ENCODE results near the gene UBAC1.

The UBAC1 gene

DNA sequence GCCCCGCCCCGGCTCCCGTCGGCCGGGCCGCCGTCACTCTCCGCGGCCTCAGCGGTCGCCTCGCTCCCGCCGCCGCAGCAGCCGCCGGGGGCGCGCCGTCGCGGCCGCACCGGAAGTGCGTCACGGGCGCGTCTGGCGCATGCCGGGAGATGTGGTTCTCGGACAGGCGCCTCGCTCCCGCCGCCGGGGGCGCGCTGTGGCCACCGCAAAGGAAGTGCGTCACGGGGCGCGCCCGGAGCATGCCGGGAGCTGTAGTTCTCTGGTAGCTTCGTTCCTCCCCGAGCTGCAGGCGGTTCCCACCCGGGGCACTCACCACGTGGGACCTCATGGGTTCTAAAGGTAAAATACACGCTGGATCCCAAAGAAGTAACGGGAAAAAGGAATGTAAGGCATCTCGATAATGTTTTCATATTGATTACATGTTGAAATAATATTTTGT lies at the start of gene UBAC1:
TSS of gene UBAC1 (minus strand) at position 97 of the 439 bp plus-strand sequence. CDS start 211 bp downstream, outside the sequence.
- DNase-seq = peak; percentile 96

GRCh38 chr9:136010615-136011361 lies 49.6 kb upstream of the UBAC1 start:
- no peak for DNase-seq

DNA sequence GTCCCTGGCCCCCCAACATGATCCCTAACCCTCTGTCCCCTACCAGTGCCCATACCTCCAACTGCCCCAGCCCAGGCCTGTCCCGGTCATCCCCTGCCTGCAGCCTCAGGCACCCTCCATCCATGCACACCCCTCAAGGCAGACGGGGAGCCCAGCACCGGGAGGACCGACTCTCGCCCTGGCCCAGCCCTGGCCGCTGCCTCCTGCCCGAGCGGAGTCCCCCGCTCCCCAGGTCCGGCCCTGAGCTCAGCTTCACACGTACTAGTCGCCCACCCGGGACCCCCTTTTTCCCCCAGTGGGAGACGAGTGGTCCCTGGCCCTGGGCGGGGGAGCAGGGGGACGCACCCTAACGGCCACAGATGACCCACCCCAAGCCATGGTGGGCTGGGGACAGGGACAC lies 49.0 kb upstream of the UBAC1 start:
- DNase-seq = no peak

DNA sequence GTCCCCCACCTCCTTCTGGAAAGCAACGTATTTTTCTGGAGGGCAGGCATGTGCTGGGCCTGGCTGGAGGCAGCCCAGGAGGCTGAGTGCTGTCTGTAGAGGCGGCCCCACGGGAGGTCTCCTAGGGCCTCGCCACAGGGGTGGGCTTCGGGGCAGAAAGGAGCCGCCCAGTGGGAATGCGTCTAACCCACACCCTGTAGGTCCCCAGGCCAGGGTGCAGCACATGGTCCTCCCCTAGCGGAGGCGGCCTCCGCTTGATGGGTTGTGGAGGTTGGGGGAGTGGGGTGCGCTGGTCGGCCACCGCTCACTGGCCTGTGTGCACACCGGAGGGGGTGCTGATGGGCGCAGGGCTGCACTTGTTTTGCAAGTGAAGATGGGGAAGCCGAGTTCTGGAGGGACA lies 48.3 kb upstream of the UBAC1 start:
- DNase-seq = no peak

DNA sequence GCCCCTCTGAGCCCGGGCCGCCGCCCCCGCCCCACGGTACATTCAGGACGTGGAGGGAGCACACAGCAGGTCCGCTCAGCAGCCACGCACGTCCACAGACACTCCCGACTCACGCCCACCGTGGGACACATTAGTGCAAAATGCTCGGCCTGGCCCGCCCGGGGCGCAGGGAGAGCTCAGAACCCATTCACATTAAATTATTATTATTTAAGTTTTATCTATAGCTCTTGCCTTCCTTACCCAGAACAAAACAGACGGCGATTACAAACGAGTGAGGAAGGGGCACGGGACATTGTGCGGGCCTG lies 47.5 kb upstream of the UBAC1 start:
- DNase-seq = no peak

- DNase-seq = no peak
These were observed 46.9 kb upstream of the UBAC1 start for GRCh38 chr9:136007934-136008692.

DNA sequence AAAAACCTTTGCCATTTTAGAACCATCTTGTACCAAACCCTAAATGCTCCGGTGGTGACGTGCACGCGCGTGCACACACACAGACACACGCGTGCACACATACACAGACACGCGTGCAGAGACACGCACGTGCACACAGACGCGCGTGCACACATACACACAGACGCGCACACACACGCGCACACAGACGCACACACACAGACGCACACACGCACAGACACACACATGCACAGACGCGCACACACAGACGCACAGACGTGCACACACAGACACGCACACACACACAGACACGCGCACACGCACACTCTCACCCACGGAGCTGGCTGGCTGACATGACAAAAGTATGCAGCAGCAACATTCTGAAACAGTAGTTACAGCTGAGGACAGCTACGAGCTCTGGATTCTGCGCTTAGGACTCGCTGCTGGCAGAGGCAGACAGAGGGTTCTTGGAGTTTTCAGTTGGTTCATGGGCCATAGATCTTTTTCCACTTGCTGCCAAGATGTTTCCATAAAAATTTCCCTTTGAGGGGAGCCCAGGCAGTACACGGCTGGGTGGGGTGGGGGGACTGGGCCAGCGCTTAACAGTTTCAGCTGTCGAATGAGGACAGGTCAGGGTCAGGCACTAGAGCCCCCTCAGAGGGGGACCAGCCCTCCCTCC lies 46.2 kb upstream of the UBAC1 start:
- DNase-seq = no peak

DNA sequence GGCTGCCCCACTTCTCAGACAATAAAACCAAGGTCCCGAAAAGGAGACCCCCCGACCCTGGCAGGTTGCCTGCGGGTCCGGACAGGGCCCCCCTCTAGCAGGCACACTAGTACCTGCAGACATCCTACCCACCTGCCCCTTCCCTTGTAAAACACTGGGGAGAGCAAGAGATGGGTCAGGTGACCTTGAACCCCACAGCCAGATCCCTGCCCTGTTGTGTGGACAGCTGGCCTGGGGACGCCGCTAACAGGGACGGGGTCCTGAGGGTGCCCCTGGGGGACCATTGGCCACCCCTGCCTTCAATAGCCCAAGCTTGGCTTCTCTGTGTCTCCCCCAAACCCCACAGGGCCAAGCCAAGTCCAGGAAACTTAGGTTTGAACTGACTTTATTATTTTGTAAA lies 45.0 kb upstream of the UBAC1 start:
- no peak for DNase-seq

- DNase-seq = no peak
These were observed 43.5 kb upstream of the UBAC1 start for GRCh38 chr9:136004712-136005111.

- no peak for DNase-seq
These were observed 43.0 kb upstream of the UBAC1 start for GRCh38 chr9:136004219-136004618.

DNA sequence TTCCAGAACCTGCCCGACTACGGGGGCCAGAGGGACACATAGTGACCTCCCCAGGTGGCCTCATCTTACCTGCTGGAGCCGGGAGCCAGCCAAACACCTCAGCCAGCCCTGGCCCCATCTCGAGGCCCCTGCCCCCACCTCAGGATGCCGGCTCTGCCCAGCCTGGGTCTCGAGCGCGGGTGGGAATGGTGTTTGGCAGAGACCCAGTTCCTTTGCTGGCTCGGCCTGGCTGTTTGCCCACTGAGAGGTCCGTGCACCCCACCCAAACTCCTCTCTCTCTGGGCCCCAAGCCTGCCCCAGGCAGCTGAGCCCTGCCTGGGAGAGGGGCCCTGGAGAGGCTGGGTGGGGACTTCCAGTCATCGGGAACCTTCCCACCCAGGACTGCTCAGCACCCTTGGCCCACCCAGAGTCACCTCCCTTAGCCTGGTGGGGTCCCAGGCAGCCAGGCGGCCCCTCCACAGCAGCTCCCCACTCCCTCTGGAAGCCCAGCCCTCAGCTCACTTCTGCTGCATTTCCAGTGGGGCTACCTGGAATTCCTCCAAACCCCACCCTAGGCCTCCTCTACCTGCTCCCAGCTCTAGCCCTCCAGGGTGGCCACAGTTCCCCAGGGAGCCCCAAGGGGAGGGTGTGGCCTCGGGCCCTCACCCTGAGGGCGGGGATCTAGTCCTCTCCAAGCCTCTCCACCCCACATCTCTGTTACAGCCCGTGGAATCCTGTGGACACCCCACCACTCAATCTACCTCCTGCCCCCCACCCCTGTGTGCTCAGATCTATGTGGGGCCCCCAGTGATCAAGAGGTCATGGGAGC lies 42.4 kb upstream of the UBAC1 start:
- DNase-seq = no peak

- DNase-seq = no peak
These were observed 41.7 kb upstream of the UBAC1 start for GRCh38 chr9:136002881-136003280.

DNA sequence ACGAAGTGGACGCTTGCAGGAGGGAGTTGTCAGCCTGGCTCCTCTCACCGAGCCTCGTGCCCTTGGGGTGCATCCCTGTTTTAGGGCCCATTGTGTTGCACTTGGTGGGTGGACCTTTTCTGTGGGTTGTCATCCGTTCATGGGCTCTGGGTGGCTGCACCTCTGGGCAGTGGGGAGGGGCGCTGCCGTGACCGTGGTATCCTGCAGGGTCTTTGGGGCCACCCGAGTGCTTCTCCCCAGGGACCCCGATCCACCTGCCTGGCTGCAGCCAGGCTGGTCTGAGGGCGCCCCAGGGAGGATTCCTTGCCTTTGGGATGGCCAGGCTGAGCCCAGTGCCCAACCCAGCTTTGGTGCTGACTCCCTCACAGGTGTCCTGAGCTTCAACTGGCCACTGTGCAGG lies 41.0 kb upstream of the UBAC1 start:
- DNase-seq = no peak

- DNase-seq = no peak
These were observed 40.1 kb upstream of the UBAC1 start for GRCh38 chr9:136001231-136001630.

DNA sequence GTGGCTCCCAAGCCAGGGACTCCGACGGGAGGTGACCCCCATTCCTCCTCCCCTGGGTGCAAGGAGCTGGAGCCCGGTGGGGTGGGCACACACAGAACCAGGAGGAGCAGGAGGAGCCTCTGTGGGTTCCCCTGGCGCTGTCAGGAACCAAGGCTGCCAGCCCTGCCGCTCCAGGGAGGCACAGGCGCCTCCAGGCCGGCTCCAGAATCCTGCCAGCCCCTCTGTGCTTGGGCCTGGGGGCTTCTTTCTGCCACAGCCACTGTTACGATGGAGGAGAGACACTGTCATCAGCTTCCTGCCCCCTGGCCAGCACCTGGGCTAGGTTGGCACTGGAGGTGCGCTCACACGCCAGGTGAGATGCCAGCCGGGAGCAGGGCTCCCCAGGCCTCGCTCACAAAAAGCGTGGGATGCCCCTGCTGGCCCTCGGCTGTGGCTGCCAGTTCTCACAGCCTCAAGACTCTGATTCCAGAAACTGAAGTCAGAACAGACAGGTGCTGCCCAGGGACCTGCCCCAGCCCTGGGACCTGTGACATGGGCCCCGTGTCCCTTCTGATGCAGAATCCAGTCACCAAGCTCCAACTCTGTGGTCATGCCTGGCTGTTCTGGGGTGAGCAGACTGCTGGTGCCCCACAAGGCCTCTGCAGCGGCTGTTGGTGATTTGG lies 37.4 kb upstream of the UBAC1 start:
- no peak for DNase-seq

GRCh38 chr9:135998016-135998380 lies 36.8 kb upstream of the UBAC1 start:
- no peak for DNase-seq

DNA sequence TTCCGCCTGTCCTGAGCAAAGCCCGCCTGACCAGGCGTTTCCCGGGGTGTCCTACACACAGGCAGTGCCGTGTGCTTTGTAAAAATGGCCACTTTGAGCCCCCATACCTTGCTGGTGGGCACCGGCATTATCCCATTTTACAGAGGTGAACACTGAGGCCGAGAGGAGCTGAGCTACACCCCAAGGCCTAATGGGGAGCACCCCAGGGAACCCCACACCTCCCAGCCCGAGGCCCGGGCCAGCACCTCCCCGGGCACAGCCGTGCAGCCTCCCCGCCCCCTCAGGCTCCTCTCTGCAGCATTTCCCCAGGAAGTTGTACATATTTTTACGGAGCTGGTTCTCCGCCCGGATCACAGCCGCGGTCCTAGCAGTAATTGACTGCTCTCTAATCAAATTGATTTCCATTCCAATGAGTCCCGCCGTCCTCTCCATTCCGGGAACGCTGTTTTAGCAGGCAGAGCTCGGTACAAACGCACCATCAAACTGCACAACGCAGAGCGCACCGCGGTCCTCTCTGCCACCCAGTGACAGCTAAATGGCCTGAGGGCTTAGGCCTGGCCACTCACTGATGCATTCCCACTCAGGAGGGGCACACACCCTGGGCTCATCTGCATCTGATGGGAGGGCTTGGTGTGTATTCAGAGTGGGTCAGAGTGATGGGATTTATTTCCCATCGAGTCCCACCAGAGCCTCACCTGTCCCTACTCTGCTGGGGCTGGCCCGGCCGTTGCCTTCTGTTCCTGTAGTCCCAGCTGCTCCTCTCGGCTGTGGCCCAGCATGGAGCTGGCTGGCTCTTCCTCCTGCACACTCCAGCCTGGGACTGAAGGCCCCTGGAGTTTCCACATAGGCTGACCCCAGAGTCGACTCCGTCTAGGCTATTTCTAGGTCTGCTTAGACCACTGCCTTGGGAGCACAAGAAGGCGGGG lies 36.2 kb upstream of the UBAC1 start:
- DNase-seq = no peak

GRCh38 chr9:135995816-135996215 lies 34.6 kb upstream of the UBAC1 start:
- no peak for DNase-seq

- DNase-seq = no peak
These were observed 33.5 kb upstream of the UBAC1 start for GRCh38 chr9:135994501-135995192.

DNA sequence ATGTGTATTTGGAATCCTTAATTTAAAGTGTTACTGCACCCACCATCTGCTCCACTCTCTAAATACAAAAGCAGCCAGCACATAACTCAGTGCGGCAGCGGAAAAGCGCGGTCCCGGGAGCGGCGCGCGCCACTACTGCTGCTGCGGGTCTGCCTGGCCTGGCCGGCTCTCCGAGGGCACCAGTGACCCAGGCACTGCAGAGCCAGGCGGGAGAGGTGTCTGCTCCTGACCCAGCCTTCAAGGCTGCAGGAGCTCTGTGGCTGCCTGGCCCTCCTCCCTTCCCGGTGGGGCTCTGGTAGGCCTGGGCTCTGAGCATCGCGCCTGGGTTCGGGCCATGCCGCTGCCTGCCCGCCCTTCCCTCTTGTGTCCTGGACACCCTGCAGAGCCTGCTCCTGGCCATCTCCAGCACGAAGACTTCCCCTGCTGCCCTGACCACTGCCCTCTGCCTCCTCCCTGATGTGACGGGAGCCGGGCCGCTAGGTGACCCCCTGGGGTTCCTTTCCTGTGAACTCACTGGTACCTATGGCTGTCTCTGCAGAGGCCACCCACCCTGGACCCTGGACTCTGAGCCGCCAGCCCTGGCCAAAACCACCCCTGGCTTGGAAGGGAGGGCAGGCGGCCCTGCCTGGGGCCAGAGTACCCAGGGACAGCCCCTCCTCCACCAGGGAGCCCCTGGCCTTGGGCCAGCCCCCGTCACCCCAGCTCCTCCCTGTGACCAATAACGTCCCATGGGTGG lies 32.8 kb upstream of the UBAC1 start:
- DNase-seq = no peak

Data from CD4-positive, alpha-beta T cell treated with Interleukin-15 for 1 hour (primary cell).